ENCODE data around the gene EPHA3.

- TF ChIP-seq POLR2A (IDR thresholded peaks at IDR 0.05; ENCODE audit: low read depth, low read length) (no peak), POLR2AphosphoS5 (IDR thresholded peaks at IDR 0.05; ENCODE audit: low read depth, low read length) (no peak)
Observed at GRCh38 chr3:89332386-89332785, 225.0 kb downstream of the EPHA3 start.
